MM.1S (cell line): ENCODE measurements around the gene SLAMF7.

ENCODE experiments used
- DNase-seq: peaks from one replicate; pipeline ENCODE4 v3.0.0-alpha.2; 2015
- H2AFZ ChIP-seq: fragments of 300-600 bp; sonication (generic); 2 replicates; pipeline ENCODE4 v1.6.0; 2016; ENCODE audit warnings: antibody characterized with exemption, low read length
- H3F3A ChIP-seq: fragments of 300-600 bp; sonication (generic); 2 replicates; pipeline ENCODE4 v1.6.1; 2016; ENCODE audit warnings: mild to moderate bottlenecking, antibody characterized with exemption, low read length, moderate library complexity, mixed read lengths; ENCODE audit not compliant: insufficient read depth
- H3K27ac ChIP-seq: fragments of 300-600 bp; sonication (generic); 2 replicates; pipeline ENCODE4 v1.5.1; 2016; ENCODE audit warnings: mild to moderate bottlenecking, low read length
- H3K27me3 ChIP-seq: fragments of 300-600 bp; sonication (generic); replicated peaks from 2 replicates; pipeline ENCODE4 v1.6.0; 2016; ENCODE audit warnings: low read length; ENCODE audit not compliant: insufficient read depth
- H3K36me3 ChIP-seq: fragments of 300-600 bp; sonication (generic); replicated peaks from 2 replicates; pipeline ENCODE4 v1.6.1; 2016; ENCODE audit warnings: mild to moderate bottlenecking, low read length, mixed read lengths; ENCODE audit not compliant: insufficient read depth
- H3K4me1 ChIP-seq: fragments of 300-600 bp; sonication (generic); 2 replicates; pipeline ENCODE4 v1.6.1; 2016; ENCODE audit warnings: low read length, mixed read lengths
- H3K4me2 ChIP-seq: fragments of 300-600 bp; sonication (generic); 2 replicates; pipeline ENCODE4 v1.6.0; 2016; ENCODE audit warnings: low read depth, low read length
- H3K4me3 ChIP-seq: fragments of 300-600 bp; sonication (generic); 2 replicates; pipeline ENCODE4 v1.5.1; 2016; ENCODE audit warnings: low read length, mixed read lengths
- H3K79me2 ChIP-seq: fragments of 300-600 bp; sonication (generic); 2 replicates; pipeline ENCODE4 v1.6.1; 2016; ENCODE audit warnings: mixed run types, low read length, mixed read lengths
- H3K9ac ChIP-seq: fragments of 300-600 bp; sonication (generic); 2 replicates; pipeline ENCODE4 v1.6.1; 2016; ENCODE audit warnings: low read length, mixed read lengths
- H3K9me2 ChIP-seq: fragments of 300-600 bp; sonication (generic); replicated peaks from 2 replicates; pipeline ENCODE4 v1.6.1; 2016; ENCODE audit warnings: mild to moderate bottlenecking, low read length, mixed read lengths; ENCODE audit not compliant: insufficient read depth
- H3K9me3 ChIP-seq: fragments of 300-600 bp; sonication (generic); replicated peaks from 2 replicates; pipeline ENCODE4 v1.6.1; 2016; ENCODE audit warnings: mild to moderate bottlenecking, low read length, mixed read lengths; ENCODE audit not compliant: insufficient read depth
- H4K20me1 ChIP-seq: fragments of 300-600 bp; sonication (generic); 2 replicates; pipeline ENCODE4 v1.6.1; 2016; ENCODE audit warnings: mild to moderate bottlenecking, low read length, moderate library complexity, mixed read lengths; ENCODE audit not compliant: insufficient read depth
- EZH2 ChIP-seq: fragments of 300-600 bp; sonication (generic); optimal IDR thresholded peaks from 2 replicates; pipeline ENCODE3; 2017; ENCODE audit warnings: low read depth, mild to moderate bottlenecking, antibody characterized with exemption, low read length, mixed read lengths
- EZH2phosphoT487 ChIP-seq: fragments of 300-600 bp; sonication (generic); IDR thresholded peaks from 2 replicates; pipeline ENCODE4 v1.6.1; 2018; ENCODE audit warnings: antibody characterized with exemption, low read length
- TF ChIP-seq, protein P1 (sequence below): fragments of 300-600 bp; sonication (generic); IDR thresholded peaks from 2 replicates; pipeline ENCODE4 v1.5.1; 2016; ENCODE audit warnings: antibody characterized with exemption, low read length, mixed read lengths

The SLAMF7 gene

DNA sequence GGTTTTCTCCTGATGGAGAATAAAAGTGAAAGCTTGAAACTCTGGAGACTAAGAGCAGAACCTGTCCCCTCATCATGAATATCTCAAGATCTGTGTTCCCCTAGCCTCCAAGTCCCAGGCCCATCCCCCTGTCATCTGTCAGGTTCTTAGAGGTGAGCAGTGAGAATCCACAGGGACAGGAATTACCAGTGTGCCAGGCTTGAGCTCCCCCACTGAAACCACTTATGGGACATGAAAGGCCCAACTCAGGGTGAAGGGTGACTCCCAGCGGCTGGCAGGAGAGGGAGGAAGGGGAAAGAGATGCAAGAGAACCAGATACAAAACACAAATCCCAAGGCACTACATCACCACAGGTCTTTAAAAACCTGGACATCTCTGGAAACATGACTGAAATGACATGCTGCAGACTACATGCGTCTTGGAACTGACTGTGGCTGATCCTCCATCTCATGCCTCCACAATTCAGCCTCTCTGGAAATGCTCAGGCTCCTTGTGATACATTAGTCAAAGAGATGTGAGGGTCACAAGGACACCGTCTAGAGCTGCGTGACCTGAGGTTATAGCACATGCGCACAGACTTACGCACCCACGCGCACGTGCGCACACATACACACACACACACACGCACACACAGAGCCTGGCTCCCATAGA lies 50.1 kb downstream of the SLAMF7 start:
- Histone ChIP-seq H3K27ac (no peak overlapping the region), H3K9ac (no peak overlapping the region), H3K4me1 (peaks cover 2% of the 10 kb centered on the region; the same call in 1 of the 2 replicates), H3K27me3 (no peaks in the 10 kb centered on the region), H3F3A (no peaks in the 10 kb centered on the region), H2AFZ (no peak overlapping the region), H4K20me1 (no peaks in the 10 kb centered on the region), H3K36me3 (no peaks in the 10 kb centered on the region), H3K4me2 (no peak overlapping the region), H3K79me2 (no peaks in the 10 kb centered on the region), H3K4me3 (no peak overlapping the region), H3K9me2 (no peaks in the 10 kb centered on the region), H3K9me3 (no peaks in the 10 kb centered on the region)
- DNase-seq: no peak
- TF ChIP-seq EZH2phosphoT487: no peak
- no peak for TF ChIP-seq EZH2
- TF ChIP-seq, protein P1, sequence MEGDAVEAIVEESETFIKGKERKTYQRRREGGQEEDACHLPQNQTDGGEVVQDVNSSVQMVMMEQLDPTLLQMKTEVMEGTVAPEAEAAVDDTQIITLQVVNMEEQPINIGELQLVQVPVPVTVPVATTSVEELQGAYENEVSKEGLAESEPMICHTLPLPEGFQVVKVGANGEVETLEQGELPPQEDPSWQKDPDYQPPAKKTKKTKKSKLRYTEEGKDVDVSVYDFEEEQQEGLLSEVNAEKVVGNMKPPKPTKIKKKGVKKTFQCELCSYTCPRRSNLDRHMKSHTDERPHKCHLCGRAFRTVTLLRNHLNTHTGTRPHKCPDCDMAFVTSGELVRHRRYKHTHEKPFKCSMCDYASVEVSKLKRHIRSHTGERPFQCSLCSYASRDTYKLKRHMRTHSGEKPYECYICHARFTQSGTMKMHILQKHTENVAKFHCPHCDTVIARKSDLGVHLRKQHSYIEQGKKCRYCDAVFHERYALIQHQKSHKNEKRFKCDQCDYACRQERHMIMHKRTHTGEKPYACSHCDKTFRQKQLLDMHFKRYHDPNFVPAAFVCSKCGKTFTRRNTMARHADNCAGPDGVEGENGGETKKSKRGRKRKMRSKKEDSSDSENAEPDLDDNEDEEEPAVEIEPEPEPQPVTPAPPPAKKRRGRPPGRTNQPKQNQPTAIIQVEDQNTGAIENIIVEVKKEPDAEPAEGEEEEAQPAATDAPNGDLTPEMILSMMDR: no peak

DNA sequence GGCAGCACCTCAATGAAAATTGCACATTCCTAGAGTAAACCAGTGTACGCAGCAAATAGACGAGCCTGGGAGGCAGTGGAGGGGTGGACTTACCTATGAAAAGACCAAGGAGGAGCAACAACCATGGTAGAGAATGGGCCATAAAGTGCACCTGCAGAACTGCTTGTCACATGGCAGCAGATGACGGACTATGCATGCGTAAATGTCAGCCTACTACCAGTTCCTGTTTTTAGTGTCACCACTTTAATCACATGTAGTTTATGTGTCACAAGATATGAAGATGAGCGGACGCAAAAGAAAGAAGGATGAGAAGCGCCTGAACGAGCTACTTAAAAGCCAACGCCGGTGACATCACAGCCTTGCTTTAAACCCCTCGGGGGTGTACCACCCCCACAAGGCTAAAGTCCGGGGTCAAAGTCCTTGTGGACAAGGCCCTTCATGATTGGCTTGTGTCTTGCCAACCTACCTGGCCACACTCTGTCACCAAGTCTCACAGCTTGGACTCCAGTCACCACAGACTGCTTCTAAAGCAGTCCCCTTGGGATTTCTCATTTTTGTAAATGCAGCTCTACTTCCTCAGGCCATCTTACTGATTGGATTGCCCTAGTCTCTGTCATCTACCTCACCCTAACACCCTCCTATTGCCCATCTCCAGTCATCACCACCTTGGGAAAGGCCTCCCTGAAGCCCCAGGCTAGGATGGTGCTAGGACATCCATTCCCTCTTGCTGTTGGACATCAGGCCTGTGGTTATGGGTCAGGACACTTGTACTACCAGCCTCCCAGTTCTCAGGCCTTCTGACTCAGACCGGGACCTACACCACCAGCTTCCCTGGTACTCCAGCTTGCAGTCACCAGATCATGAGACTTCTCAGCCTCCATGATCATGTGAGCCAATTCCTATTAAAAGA lies 50.9 kb downstream of the SLAMF7 start:
- Histone ChIP-seq H2AFZ (no peak overlapping the region; the same call in 1 of the 2 replicates), H3F3A (0 out of 2 replicates have a peak, but pooled peaks cover under 1% of the 10 kb centered on the region), H4K20me1 (no peaks in the 10 kb centered on the region), H3K27ac (no peak overlapping the region), H3K36me3 (no peaks in the 10 kb centered on the region), H3K4me1 (peaks cover 10% of the 10 kb centered on the region), H3K4me3 (no peak overlapping the region), H3K9me2 (no peaks in the 10 kb centered on the region), H3K9ac (no peak overlapping the region), H3K4me2 (no peak overlapping the region), H3K9me3 (no peaks in the 10 kb centered on the region), H3K79me2 (peaks cover 3% of the 10 kb centered on the region), H3K27me3 (no peaks in the 10 kb centered on the region)
- no peak for DNase-seq
- TF ChIP-seq EZH2phosphoT487 (no peak), EZH2 (no peak)
- TF ChIP-seq, protein P1: no peak

DNA sequence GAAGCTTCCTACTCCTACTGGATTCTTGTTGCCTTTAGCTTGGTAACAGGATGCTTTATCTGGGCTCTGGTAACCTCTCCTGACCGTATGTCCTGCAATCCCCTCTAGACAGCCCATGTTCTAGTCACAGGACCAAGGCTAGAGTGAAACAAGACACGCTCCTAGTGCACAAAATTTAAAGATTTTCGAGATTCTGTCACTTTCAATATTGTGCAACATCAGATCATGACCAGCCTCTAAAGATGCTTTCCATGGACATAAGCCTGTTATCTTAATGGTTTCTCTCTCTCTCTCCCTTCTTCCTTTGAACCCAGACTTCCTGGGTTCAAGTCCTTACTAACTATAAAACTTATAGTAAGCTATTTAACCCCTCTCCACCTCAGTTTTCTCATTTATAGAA lies 55.3 kb downstream of the SLAMF7 start:
- Histone ChIP-seq H3K9me2 (no peaks in the 10 kb centered on the region), H3K4me2 (no peak overlapping the region), H3K9ac (no peak overlapping the region), H3F3A (peaks cover 35% of the 10 kb centered on the region), H3K9me3 (no peaks in the 10 kb centered on the region), H3K27me3 (no peaks in the 10 kb centered on the region), H4K20me1 (no peaks in the 10 kb centered on the region), H2AFZ (no peak overlapping the region), H3K36me3 (no peaks in the 10 kb centered on the region), H3K4me1 (peaks cover 46% of the 10 kb centered on the region), H3K79me2 (peaks cover 46% of the 10 kb centered on the region), H3K4me3 (no peak overlapping the region), H3K27ac (no peak overlapping the region)
- DNase-seq: no peak
- no peak for TF ChIP-seq EZH2phosphoT487
- no peak for TF ChIP-seq EZH2
- TF ChIP-seq, protein P1: no peak
